ENCODE results near the gene RNLS. TPM values are rescaled to one million over a fixed set of nuclear protein-coding genes. Genes with fewer than 3 reads are reported as not detected.

RNLS gene
- total and polyA plus RNA-seq, 2 of the 4 experiments (the other 2 are of a cell fraction) = 4.5 to 7.0 TPM

- DNase-seq = no peak
- H3K23ac ChIP-seq (ENCODE audit: low read depth, low read length) = no peak overlapping the region
- H3K14ac ChIP-seq (replicated peaks; ENCODE audit: low read depth, low read length) = no peak overlapping the region; the same call in 1 of the 2 replicates
- TF ChIP-seq FOS (IDR thresholded peaks at IDR 0.05; ENCODE audit: low read depth, low read length) (no peak), RCOR1 (IDR thresholded peaks at IDR 0.05; ENCODE audit: insufficient replicate concordance, low read length) (no peak), ELK1 (IDR thresholded peaks at IDR 0.05; ENCODE audit: borderline replicate concordance, low read depth, low read length) (no peak), CHD1 (IDR thresholded peaks at IDR 0.05; ENCODE audit: low read depth, low read length) (no peak), SMC3 (IDR thresholded peaks at IDR 0.05; ENCODE audit: low read depth, low read length) (no peak), RFX5 (IDR thresholded peaks at IDR 0.05; ENCODE audit: low read depth, low read length) (no peak), CTCF (conservative IDR thresholded peaks at IDR 0.05; ENCODE audit: low read depth, low read length) (no peak)
- TF ChIP-seq, protein P1, sequence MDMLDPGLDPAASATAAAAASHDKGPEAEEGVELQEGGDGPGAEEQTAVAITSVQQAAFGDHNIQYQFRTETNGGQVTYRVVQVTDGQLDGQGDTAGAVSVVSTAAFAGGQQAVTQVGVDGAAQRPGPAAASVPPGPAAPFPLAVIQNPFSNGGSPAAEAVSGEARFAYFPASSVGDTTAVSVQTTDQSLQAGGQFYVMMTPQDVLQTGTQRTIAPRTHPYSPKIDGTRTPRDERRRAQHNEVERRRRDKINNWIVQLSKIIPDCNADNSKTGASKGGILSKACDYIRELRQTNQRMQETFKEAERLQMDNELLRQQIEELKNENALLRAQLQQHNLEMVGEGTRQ (IDR thresholded peaks at IDR 0.05; ENCODE audit: low read depth, low read length) = no peak
- no peaks in the 10 kb centered on the region for H3K36me3 ChIP-seq (ENCODE audit: control insufficient read depth, insufficient read depth, low read length)
- H3K9me1 ChIP-seq (ENCODE audit: insufficient read depth, low read length) = no peaks in the 10 kb centered on the region
- intact Hi-C loops (cut with micrococcal nuclease) = no loop called here
- H2BK20ac ChIP-seq (ENCODE audit: low read depth, low read length) = no peak overlapping the region
- BruUV-seq (replicated peaks) = no TSS peak
- H3K9me3 ChIP-seq (ENCODE audit: control insufficient read depth, insufficient read depth, low read length) = no peaks in the 10 kb centered on the region
- no peak overlapping the region for H2BK5ac ChIP-seq (ENCODE audit: low read depth, low read length, poor library complexity, severe bottlenecking)
- no peak overlapping the region for H3K56ac ChIP-seq (ENCODE audit: extremely low read depth, insufficient read depth, low read length)
- no peak overlapping the region for H3K4ac ChIP-seq (ENCODE audit: low read depth, low read length)
- dilution Hi-C loops (cut with HindIII; ENCODE audit: low sequenced_read_pairs, unreplicated experiment) = no loop called here
- H3K79me1 ChIP-seq (ENCODE audit: low read depth in 1 of 2, low read length in 2 of 2) = no peaks in the 10 kb centered on the region
- H2BK15ac ChIP-seq (ENCODE audit: low read depth, low read length) = no peak overlapping the region
- CTCF ChIA-PET = no interaction called here
- no peak for ATAC-seq (ENCODE audit: low read depth)
- H2BK120ac ChIP-seq (ENCODE audit: low read depth, low read length) = no peak overlapping the region
- no peak overlapping the region for H3K4me2 ChIP-seq (ENCODE audit: low read depth, low read length)
- 80% methylated on average over 1 of the region's 4 CpGs; no CpG with 5 or more reads in 1 of the 2 experiments for WGBS, 2 experiments (ENCODE audit: extremely low coverage in 2 of 2, insufficient read length in 1 of 2)
- H2AK5ac ChIP-seq (ENCODE audit: low read depth, low read length) = no peak overlapping the region
- in situ Hi-C loops (cut with MboI; ENCODE audit: low sequenced_read_pairs) = no loop called here
- no peak overlapping the region for H3K4me3 ChIP-seq (ENCODE audit: insufficient read depth, low read depth, low read length)
- H4K5ac ChIP-seq (ENCODE audit: low read depth, low read length) = no peak overlapping the region
- no peaks in the 10 kb centered on the region for H3K4me1 ChIP-seq (ENCODE audit: control insufficient read depth, insufficient read depth, low read length)
- H2AFZ ChIP-seq (replicated peaks; ENCODE audit: low read length, poor library complexity) = no peak overlapping the region
- no peak overlapping the region for H3K18ac ChIP-seq (ENCODE audit: low read depth, low read length)
- no peak overlapping the region for H2AK9ac ChIP-seq (replicated peaks; ENCODE audit: low read depth, low read length, poor library complexity)
- H4K8ac ChIP-seq (ENCODE audit: low read depth in 2 of 2, low read length in 2 of 2) = no peak overlapping the region
- H3K27ac ChIP-seq (ENCODE audit: insufficient read depth, low read length) = no peak overlapping the region
- no peak overlapping the region for H3K9ac ChIP-seq (ENCODE audit: low read depth, low read length)
- H4K20me1 ChIP-seq (ENCODE audit: insufficient read depth, low read length) = no peaks in the 10 kb centered on the region
- POLR2A ChIA-PET (ENCODE audit: unreplicated experiment) = no interaction called here
- H4K91ac ChIP-seq (ENCODE audit: insufficient read depth, low read depth, low read length) = no peak overlapping the region
- H3K27me3 ChIP-seq (ENCODE audit: control insufficient read depth, insufficient read depth, low read length) = no peaks in the 10 kb centered on the region
Measured at GRCh38 chr10:88234297-88234696, 348.8 kb downstream of the RNLS start.

Measured in IMR-90 (cell line).